H1 (cell line): ENCODE measurements around the gene SLC2A5. TPM values are rescaled to one million over a fixed set of nuclear protein-coding genes. Genes with fewer than 3 reads are reported as not detected.

Experiments
- CTCF ChIA-PET: fragments of 300-600 bp; sonication (Branson Sonifier 250); formaldehyde crosslinking; loops from one replicate; lab custom pipeline; 2021; ENCODE audit not compliant: partially characterized antibody; lab: Charles Lee
- POLR2A ChIA-PET: fragments of 300-600 bp; sonication (Branson Sonifier 250); formaldehyde crosslinking; loops from one replicate; lab custom pipeline; 2021; ENCODE audit warnings: inconsistent platforms; ENCODE audit not compliant: partially characterized antibody; lab: Charles Lee
- DNase-seq, 2 experiments: peaks; one replicate each; pipeline versions ENCODE4 v3.0.0 to v3.0.0-alpha.2; 2010 to 2022; ENCODE audit warnings: low spot score in 2 of 2, low read depth in 1 of 2, mixed read lengths in 1 of 2
- FAIRE-seq: peaks from 2 replicates; lab custom pipeline; 2011; peaks lifted over from hg19 to GRCh38; lab: Jason Lieb, UNC
- H2AFZ ChIP-seq: 2 replicates; pipeline ENCODE4 v1.8.1; 2012; ENCODE audit warnings: low read length, inconsistent platforms
- H2AK5ac ChIP-seq: 2 replicates; pipeline ENCODE4 v1.6.1; 2013; ENCODE audit warnings: low read depth, low read length
- H2BK120ac ChIP-seq: replicated peaks from 2 replicates; pipeline ENCODE3; 2013; ENCODE audit warnings: low read depth, low read length, inconsistent platforms
- H2BK12ac ChIP-seq: 2 replicates; pipeline ENCODE4 v1.6.1; 2013; ENCODE audit warnings: low read depth, low read length
- H2BK15ac ChIP-seq: 2 replicates; pipeline ENCODE4 v1.6.1; 2013; ENCODE audit warnings: low read length
- H2BK20ac ChIP-seq: 2 replicates; pipeline ENCODE4 v1.6.1; 2013; ENCODE audit warnings: low read length
- H2BK5ac ChIP-seq: 2 replicates; pipeline ENCODE4 v1.6.1; 2013; ENCODE audit warnings: low read depth, low read length
- H3K14ac ChIP-seq: 2 replicates; pipeline ENCODE4 v1.6.1; 2013; ENCODE audit warnings: inconsistent platforms; ENCODE audit not compliant: insufficient read length
- H3K18ac ChIP-seq: 2 replicates; pipeline ENCODE4 v1.6.1; 2013; ENCODE audit warnings: low read length; ENCODE audit errors: extremely low read depth
- H3K23ac ChIP-seq: 2 replicates; pipeline ENCODE4 v1.6.1; 2013; ENCODE audit warnings: inconsistent platforms; ENCODE audit not compliant: insufficient read length
- H3K23me2 ChIP-seq: 2 replicates; pipeline ENCODE4 v1.6.1; 2013; ENCODE audit warnings: low read depth, low read length
- H3K27ac ChIP-seq: 2 replicates; pipeline ENCODE4 v1.6.1; 2011; ENCODE audit warnings: low read depth, low read length, inconsistent platforms
- H3K27me3 ChIP-seq, 4 experiments: replicated peaks in 1 of 4; 1 replicate in 1 of 4; 2 replicates in 3 of 4; pipeline versions ENCODE4 v1.6.1 to v1.8.1; 2011 to 2013; ENCODE audit warnings: low read length in 3 of 4, mild to moderate bottlenecking in 3 of 4, inconsistent platforms in 2 of 4, mixed read lengths in 2 of 4, moderate library complexity in 1 of 4; ENCODE audit not compliant: control insufficient read depth in 3 of 4, insufficient read depth in 3 of 4; ENCODE audit errors: extremely low read depth in 1 of 4
- H3K36me3 ChIP-seq, 4 experiments: 2 replicates each; pipeline versions ENCODE4 v1.6.1 to v1.8.1; 2011 to 2013; ENCODE audit warnings: mild to moderate bottlenecking in 4 of 4, low read length in 3 of 4, moderate library complexity in 2 of 4, control low read depth in 1 of 4, inconsistent platforms in 1 of 4; ENCODE audit not compliant: insufficient read depth in 4 of 4, control insufficient read depth in 2 of 4
- H3K4ac ChIP-seq: replicated peaks from 2 replicates; pipeline ENCODE3; 2013; ENCODE audit warnings: low read length, low read depth, mixed read lengths, inconsistent platforms; ENCODE audit not compliant: insufficient read length
- H3K4me1 ChIP-seq, 4 experiments: replicated peaks in 1 of 4; 1 replicate in 1 of 4; 2 replicates in 3 of 4; pipeline versions ENCODE4 v1.6.1 to v1.8.1; 2011 to 2013; ENCODE audit warnings: low read length in 3 of 4, inconsistent platforms in 2 of 4, mixed read lengths in 1 of 4; ENCODE audit not compliant: insufficient read depth in 4 of 4, control insufficient read depth in 3 of 4
- H3K4me2 ChIP-seq, 2 experiments: 2 replicates each; pipeline versions ENCODE4 v1.6.1 to v1.8.1; 2011 to 2013; ENCODE audit warnings: low read depth in 2 of 2, low read length in 2 of 2, control low read depth in 1 of 2, inconsistent platforms in 1 of 2, mild to moderate bottlenecking in 1 of 2; ENCODE audit not compliant: insufficient read depth in 1 of 2
- H3K4me3 ChIP-seq, 4 experiments: fragments of 200-600, 300-600 bp in 1 of 4; sonication (generic), shearing (Covaris generic), sonication (Bioruptor Twin) in 1 of 4; 2 replicates each; pipeline versions ENCODE4 v1.5.1 to v1.8.1; 2011 to 2016; ENCODE audit warnings: low read length in 4 of 4, low read depth in 3 of 4, control low read depth in 2 of 4, inconsistent platforms in 2 of 4, mild to moderate bottlenecking in 2 of 4, mixed read lengths in 1 of 4, moderate library complexity in 1 of 4; ENCODE audit not compliant: insufficient read depth in 2 of 4; ENCODE audit errors: extremely low read depth in 1 of 4
- H3K56ac ChIP-seq: replicated peaks from 2 replicates; pipeline ENCODE3; 2013; ENCODE audit warnings: low read depth, mild to moderate bottlenecking, mixed read lengths, low read length, inconsistent platforms; ENCODE audit not compliant: insufficient read length
- H3K79me1 ChIP-seq: 2 replicates; pipeline ENCODE4 v1.6.1; 2013; ENCODE audit warnings: low read depth, low read length, control low read depth
- H3K79me2 ChIP-seq, 2 experiments: 2 replicates each; pipeline versions ENCODE4 v1.6.1 to v1.8.1; 2012 to 2013; ENCODE audit warnings: low read length in 2 of 2, mild to moderate bottlenecking in 2 of 2, inconsistent platforms in 1 of 2; ENCODE audit not compliant: insufficient read depth in 2 of 2, control insufficient read depth in 1 of 2
- H3K9ac ChIP-seq, 4 experiments: replicated peaks in 1 of 4; 1 replicate in 1 of 4; 2 replicates in 3 of 4; pipeline versions ENCODE4 v1.6.1 to v1.8.1; 2011 to 2013; ENCODE audit warnings: low read depth in 3 of 4, low read length in 3 of 4, control low read depth in 2 of 4, mild to moderate bottlenecking in 2 of 4, moderate library complexity in 2 of 4, inconsistent platforms in 1 of 4; ENCODE audit errors: extremely low read depth in 1 of 4
- H3K9me3 ChIP-seq, 2 experiments: 2 replicates each; pipeline versions ENCODE4 v1.6.1 to v1.8.1; 2012 to 2013; ENCODE audit warnings: mild to moderate bottlenecking in 2 of 2, moderate library complexity in 2 of 2, control low read depth in 1 of 2, inconsistent platforms in 1 of 2, low read depth in 1 of 2, low read length in 1 of 2, mixed read lengths in 1 of 2; ENCODE audit not compliant: insufficient read depth in 2 of 2
- H4K20me1 ChIP-seq, 2 experiments: replicated peaks in 1 of 2; 2 replicates each; pipeline versions ENCODE3 to v1.8.1; 2011 to 2013; ENCODE audit warnings: inconsistent platforms in 2 of 2, low read length in 2 of 2, mild to moderate bottlenecking in 1 of 2; ENCODE audit not compliant: insufficient read depth in 2 of 2, control insufficient read depth in 1 of 2
- H4K5ac ChIP-seq: 2 replicates; pipeline ENCODE4 v1.6.1; 2013; ENCODE audit warnings: low read length, low read depth, mixed read lengths, inconsistent platforms; ENCODE audit not compliant: insufficient read length
- H4K8ac ChIP-seq: 2 replicates; pipeline ENCODE4 v1.8.0; 2013; ENCODE audit warnings: mild to moderate bottlenecking, moderate library complexity, low read length, inconsistent platforms; ENCODE audit not compliant: insufficient read depth; ENCODE audit errors: extremely low read depth
- H4K91ac ChIP-seq: replicated peaks from 2 replicates; pipeline ENCODE3; 2013; ENCODE audit warnings: low read length, mixed read lengths, inconsistent platforms; ENCODE audit not compliant: insufficient read length
- BRCA1 ChIP-seq: IDR thresholded peaks from 2 replicates; pipeline ENCODE4 v1.6.1; 2012; ENCODE audit warnings: low read depth, low read length, improper control_type of control experiment
- FOSL1 ChIP-seq: IDR thresholded peaks from 2 replicates; pipeline ENCODE4 v1.6.1; 2011; ENCODE audit warnings: mild to moderate bottlenecking, low read depth, low read length, moderate library complexity; ENCODE audit not compliant: insufficient read depth
- JUN ChIP-seq: IDR thresholded peaks from 2 replicates; pipeline ENCODE4 v1.6.1; 2011; ENCODE audit warnings: low read depth, mild to moderate bottlenecking, improper control_type of control experiment, low read length
- MAFK ChIP-seq: IDR thresholded peaks from 2 replicates; pipeline ENCODE4 v1.6.1; 2012; ENCODE audit warnings: low read depth, mild to moderate bottlenecking, improper control_type of control experiment, low read length
- NANOG ChIP-seq: IDR thresholded peaks from 2 replicates; pipeline ENCODE4 v1.6.1; 2011; ENCODE audit warnings: low read length, low read depth, mild to moderate bottlenecking, inconsistent platforms; ENCODE audit not compliant: insufficient read depth, poor library complexity, severe bottlenecking
- RBBP5 ChIP-seq: IDR thresholded peaks from 2 replicates; pipeline ENCODE4 v1.7.1; 2012; ENCODE audit warnings: low read depth, mild to moderate bottlenecking, inconsistent platforms, low read length, moderate library complexity, borderline replicate concordance
- SP2 ChIP-seq: IDR thresholded peaks from 2 replicates; pipeline ENCODE4 v1.6.1; 2012; ENCODE audit warnings: mild to moderate bottlenecking, low read length, inconsistent platforms
- SP4 ChIP-seq: IDR thresholded peaks from 2 replicates; pipeline ENCODE4 v1.6.1; 2012; ENCODE audit warnings: low read length, inconsistent platforms
- WGBS, 2 experiments: shearing (Covaris generic) in 1 of 2; methylation state at CpG; one replicate each; pipeline versions ENCODE4 v1.1.6 to v1.1.7; 2013 to 2015; ENCODE audit warnings: low lambda C conversion rate in 2 of 2, mixed read lengths in 2 of 2, inconsistent platforms in 1 of 2, low coverage in 1 of 2, missing lambda C conversion rate in 1 of 2; ENCODE audit not compliant: insufficient replicate concordance in 2 of 2, insufficient coverage in 1 of 2, insufficient read length in 1 of 2; ENCODE audit errors: extremely low coverage in 1 of 2, missing lambda C conversion rate in 1 of 2; 5-methylcytosine and 5-hydroxymethylcytosine counted together
- polyA plus RNA-seq, 7 experiments: library from polyadenylated mRNA; depleted of rRNA in 3 of 7; stranded (reverse) in 5 of 7; unstranded in 2 of 7; fragments of >200 nt in 5 of 7; fragments of 200-250 nt in 2 of 7; gene quantifications; 1 replicate in 5 of 7; 2 replicates in 1 of 7; 4 replicates in 1 of 7; pipeline versions ENCODE4 v1.2.1 to v1.2.3, GENCODE V29; 2011 to 2013; ENCODE audit warnings: missing spikeins in 2 of 7, mixed read lengths in 2 of 7
- total RNA-seq: library from RNA; stranded (reverse); fragmentation: NEBNext Ultra II Directional; extraction: Animal tissue kit (Norgen Biotek cat#: 25700); gene quantifications from 2 replicates; pipeline ENCODE4 v1.2.1, GENCODE V29; 2021

SLC2A5 gene
- total and polyA plus RNA-seq, 2 of the 8 experiments (the other 6 are each of a cell fraction or from before 2014, with no cell fraction given): 0.12 TPM; not detected in 1

- POLR2A ChIA-PET: interaction anchor here (1.5 kb wide), 1 partner anchor 135 kb away, joined by 3 read pairs; the partner anchor contains the start of gene ENO1
- no peaks in the 10 kb centered on the region for H3K27me3 ChIP-seq
- H3K14ac ChIP-seq: no peak overlapping the region
- no peak overlapping the region for H2AK5ac ChIP-seq
- H2BK20ac ChIP-seq: no peak overlapping the region
- no peak overlapping the region for H2BK120ac ChIP-seq
- no peak overlapping the region for H2BK5ac ChIP-seq
- no peak overlapping the region for H4K91ac ChIP-seq
- H3K23ac ChIP-seq: no peak overlapping the region
- H4K5ac ChIP-seq: no peak overlapping the region
- H2AFZ ChIP-seq: no peak overlapping the region
- TF ChIP-seq FOSL1 (no peak), BRCA1 (no peak), SP2 (no peak), JUN (no peak), NANOG (no peak), RBBP5 (no peak), SP4 (no peak), MAFK (no peak)
- no peaks in the 10 kb centered on the region for H3K79me2 ChIP-seq
- DNase-seq (no peak), FAIRE-seq (no peak)
- WGBS, 2 experiments: 93% methylated on average over 8 of the region's 8 CpGs; no CpG with 5 or more reads in 1 of the 2 experiments
- no peak overlapping the region for H3K4me3 ChIP-seq
- H3K27ac ChIP-seq: no peak overlapping the region
- no peaks in the 10 kb centered on the region for H3K9me3 ChIP-seq
- H3K4me1 ChIP-seq: no peaks in the 10 kb centered on the region; a peak in 1 of 7 replicates
- no peaks in the 10 kb centered on the region for H4K20me1 ChIP-seq
- no peaks in the 10 kb centered on the region for H3K79me1 ChIP-seq
- no peak overlapping the region for H3K9ac ChIP-seq
- no peaks in the 10 kb centered on the region for H3K36me3 ChIP-seq
- H3K18ac ChIP-seq: no peak overlapping the region
- no peak overlapping the region for H3K4ac ChIP-seq
- H4K8ac ChIP-seq: no peak overlapping the region
- CTCF ChIA-PET: interaction anchor here (0.7 to 3.2 kb wide), 6 partner anchors 9 to 88 kb away, joined by 3 to 31 read pairs (median 4); no protein-coding TSS in a partner anchor
- no peak overlapping the region for H3K4me2 ChIP-seq
- H3K23me2 ChIP-seq: no peaks in the 10 kb centered on the region; the same call in 1 of the 2 replicates
- no peak overlapping the region for H2BK15ac ChIP-seq
- no peak overlapping the region for H2BK12ac ChIP-seq
- H3K56ac ChIP-seq: no peak overlapping the region
These were observed 55.6 kb downstream of the SLC2A5 start for GRCh38 chr1:9013819-9014218.
